ENCODE measurements around the gene KCNAB1.
"Not testable (repeated sequence)": the region's sequence is repeated elsewhere in the genome, so short reads cannot be mapped to it uniquely, and the experiment has no call there.

KCNAB1 gene

DNA sequence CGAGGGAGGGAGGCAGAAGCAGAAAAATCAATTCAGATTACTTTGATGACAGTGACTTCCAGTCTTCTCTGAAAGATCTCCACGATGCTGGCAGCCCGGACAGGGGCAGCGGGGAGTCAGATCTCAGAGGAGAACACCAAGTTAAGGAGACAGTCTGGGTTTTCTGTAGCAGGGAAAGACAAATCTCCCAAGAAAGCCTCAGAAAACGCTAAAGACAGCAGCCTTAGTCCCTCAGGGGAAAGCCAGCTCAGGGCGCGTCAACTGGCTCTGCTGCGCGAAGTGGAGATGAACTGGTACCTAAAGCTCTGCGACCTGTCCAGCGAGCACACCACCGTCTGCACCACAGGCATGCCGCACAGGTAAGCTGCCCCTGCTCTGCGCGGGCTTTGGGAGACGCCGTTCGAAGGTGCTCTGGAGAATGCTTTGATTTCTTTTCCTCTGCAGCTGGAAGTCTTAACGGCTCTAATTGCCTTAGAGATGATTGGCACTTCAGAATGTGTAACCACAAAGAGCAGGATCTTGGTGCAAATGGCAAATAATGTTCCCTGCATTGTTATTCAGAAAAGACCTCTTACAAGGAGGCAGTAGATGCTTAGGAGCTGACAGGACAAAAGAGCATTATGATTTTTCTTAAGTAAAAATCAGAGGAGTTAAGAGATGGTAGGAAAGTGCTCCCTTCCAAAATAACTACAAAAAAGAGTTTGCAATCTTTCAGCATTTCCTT lies at the start of gene KCNAB1:
Gene KCNAB1, plus strand, starts transcription at position 51 of the 724 bp plus-strand sequence.
- TF ChIP-seq, protein P1, sequence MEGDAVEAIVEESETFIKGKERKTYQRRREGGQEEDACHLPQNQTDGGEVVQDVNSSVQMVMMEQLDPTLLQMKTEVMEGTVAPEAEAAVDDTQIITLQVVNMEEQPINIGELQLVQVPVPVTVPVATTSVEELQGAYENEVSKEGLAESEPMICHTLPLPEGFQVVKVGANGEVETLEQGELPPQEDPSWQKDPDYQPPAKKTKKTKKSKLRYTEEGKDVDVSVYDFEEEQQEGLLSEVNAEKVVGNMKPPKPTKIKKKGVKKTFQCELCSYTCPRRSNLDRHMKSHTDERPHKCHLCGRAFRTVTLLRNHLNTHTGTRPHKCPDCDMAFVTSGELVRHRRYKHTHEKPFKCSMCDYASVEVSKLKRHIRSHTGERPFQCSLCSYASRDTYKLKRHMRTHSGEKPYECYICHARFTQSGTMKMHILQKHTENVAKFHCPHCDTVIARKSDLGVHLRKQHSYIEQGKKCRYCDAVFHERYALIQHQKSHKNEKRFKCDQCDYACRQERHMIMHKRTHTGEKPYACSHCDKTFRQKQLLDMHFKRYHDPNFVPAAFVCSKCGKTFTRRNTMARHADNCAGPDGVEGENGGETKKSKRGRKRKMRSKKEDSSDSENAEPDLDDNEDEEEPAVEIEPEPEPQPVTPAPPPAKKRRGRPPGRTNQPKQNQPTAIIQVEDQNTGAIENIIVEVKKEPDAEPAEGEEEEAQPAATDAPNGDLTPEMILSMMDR (IDR thresholded peaks at IDR 0.05; ENCODE audit: control insufficient read depth, extremely low read depth, insufficient read depth): no peak
- DNase-seq (ENCODE audit: low read depth): no peak
- no peak within 1 kb of the TSS for H3K4me3 ChIP-seq (ENCODE audit: low read depth, low read length)

DNA sequence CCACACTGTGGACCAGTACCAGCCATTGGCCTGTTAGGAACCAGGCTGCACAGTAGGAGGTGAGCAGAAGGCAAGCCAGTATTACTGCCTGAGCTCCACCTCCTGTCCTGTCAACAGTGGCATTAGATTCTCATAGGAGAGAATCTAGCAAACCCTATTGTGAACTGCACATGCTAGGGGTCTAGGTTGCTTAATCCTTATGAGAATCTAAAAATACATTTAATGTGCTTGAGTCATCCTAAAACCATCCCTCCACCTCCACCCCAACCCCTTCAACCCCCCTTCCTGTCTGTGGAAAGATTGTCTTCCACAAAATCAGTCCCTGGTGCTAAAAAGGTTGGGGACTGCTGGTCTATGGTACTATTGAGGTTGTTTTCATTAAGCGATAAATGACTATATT lies 49.3 kb upstream of the KCNAB1 start:
- H3K4me3 ChIP-seq (ENCODE audit: low read depth, low read length): no peak overlapping the region
- TF ChIP-seq, protein P1 (IDR thresholded peaks at IDR 0.05; ENCODE audit: control insufficient read depth, extremely low read depth, insufficient read depth): no peak
- DNase-seq (ENCODE audit: low read depth): no peak

DNA sequence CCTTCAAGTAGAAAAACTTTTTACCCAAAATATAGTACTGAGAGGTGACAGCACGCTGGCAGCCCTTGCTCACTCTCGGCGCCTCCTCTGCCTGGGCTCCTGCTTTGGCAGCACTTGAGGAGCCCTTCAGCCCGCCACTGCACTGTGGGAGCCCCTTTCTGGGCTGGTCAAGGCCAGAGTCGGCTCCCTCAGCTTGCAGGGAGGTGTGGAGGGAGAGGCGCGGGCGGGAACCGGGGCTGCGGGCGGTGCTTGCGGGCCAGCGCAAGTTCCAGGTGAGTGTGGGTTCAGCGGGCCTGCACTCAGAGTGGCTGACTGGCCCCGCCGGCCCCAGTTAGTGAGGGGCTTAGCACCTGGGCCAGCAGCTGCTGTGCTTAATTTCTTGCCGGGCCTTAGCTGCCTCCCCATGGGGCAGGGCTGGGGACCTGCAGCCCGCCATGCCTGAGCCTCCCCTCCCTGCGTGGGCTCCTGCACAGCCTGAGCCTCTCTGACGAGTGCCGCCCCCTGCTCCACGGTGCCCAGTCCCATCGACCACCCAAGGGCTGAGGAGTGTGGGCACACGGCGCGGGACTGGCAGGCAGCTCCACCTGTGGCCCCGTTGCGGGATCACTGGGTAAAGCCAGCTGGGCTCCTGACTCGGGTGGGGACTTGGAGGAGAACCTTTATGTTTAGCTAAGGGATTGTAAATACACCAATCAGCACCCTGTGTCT lies 47.3 kb upstream of the KCNAB1 start:
- not testable (repeated sequence) for H3K4me3 ChIP-seq (ENCODE audit: low read depth, low read length); DNase-seq (ENCODE audit: low read depth)

DNA sequence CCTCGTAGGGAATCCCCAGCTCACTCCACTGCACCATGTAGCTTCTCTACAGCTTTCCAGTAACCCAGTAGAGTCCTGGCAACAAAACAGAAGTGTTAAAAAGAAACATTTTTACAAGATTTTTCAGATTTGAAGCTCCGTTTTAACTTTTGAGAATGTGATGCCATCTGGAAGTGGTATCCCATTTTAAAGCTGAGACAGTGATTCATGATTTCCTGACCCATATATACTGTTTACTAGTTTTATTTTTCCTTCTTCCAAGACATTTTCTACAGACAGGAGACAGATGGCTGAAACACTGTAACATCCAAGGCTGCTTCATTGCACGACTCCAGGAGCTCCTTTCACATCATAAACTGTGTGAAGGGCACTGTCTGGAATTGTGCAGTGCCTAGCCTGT lies 30.3 kb upstream of the KCNAB1 start:
- no peak overlapping the region for H3K4me3 ChIP-seq (ENCODE audit: low read depth, low read length)
- TF ChIP-seq, protein P1 (IDR thresholded peaks at IDR 0.05; ENCODE audit: control insufficient read depth, extremely low read depth, insufficient read depth): no peak
- DNase-seq (ENCODE audit: low read depth): no peak

DNA sequence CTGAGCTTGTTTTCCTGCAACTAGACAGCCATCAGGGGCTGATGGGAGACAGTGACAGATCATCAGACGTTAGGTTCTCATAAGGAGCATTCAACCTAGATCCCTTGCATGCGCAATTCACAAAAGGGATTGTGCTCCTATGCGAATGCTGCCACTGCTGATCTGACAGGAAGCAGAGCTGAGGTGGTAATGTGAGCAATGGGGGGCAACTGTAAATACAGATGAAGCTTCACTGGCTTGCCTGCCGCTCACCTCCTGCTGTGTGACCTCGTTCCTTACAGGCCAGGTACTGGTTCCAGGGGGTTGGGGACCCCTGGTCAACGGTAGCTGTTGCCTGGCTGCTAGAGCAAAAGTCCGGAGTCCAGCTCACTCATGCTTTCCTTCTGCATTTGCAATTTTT lies 26.4 kb upstream of the KCNAB1 start:
- TF ChIP-seq, protein P1 (IDR thresholded peaks at IDR 0.05; ENCODE audit: control insufficient read depth, extremely low read depth, insufficient read depth): no peak
- DNase-seq (ENCODE audit: low read depth): no peak

DNA sequence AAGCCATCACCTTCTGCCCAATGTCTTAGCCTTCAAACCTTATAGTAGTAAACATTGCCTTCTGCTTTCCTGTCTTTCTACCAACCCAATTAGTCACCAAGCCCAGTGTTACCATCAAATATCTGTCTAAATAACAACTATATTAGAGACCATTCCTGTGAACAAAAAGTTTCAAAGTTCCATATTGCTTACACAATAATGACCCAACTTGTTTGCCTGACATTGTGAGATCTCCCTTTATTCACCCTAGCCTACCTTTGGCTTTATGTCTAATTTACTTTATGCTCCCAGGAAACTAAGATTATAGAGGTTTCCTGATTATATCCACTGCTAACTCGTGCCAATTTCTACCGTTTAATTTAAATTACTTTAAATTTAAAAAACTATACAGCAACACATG lies 26.0 kb upstream of the KCNAB1 start:
- H3K4me3 ChIP-seq (ENCODE audit: low read depth, low read length): no peak overlapping the region
- TF ChIP-seq, protein P1 (IDR thresholded peaks at IDR 0.05; ENCODE audit: control insufficient read depth, extremely low read depth, insufficient read depth): no peak
- no peak for DNase-seq (ENCODE audit: low read depth)

More for the DNA sequence above, 26.4 kb upstream of the KCNAB1 start:
- H3K4me3 ChIP-seq (ENCODE audit: low read depth, low read length): no peak overlapping the region

DNA sequence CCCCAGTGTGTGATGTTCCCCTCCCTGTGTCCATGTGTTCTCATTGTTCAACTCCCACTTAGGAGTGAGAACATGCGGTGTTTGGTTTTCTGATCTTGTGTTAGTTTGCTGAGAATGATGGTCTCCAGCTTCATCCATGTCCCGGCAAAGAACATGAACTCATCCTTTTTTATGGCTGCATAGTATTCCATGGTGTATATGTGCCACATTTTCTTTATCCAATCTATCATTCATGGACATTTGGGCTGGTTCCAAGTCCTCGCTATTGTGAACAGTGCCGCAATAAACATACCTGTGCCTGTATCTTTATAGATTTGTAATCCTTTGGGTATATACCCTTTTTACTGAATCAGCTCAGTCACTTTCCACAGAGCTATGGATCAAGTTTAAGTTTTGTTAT lies 24.7 kb upstream of the KCNAB1 start:
- H3K4me3 ChIP-seq (ENCODE audit: low read depth, low read length); DNase-seq (ENCODE audit: low read depth): not testable (repeated sequence)
